H1 (cell line): Measurements from ENCODE around the gene CYP11A1.

Experiments used
- BCL11A ChIP-seq, 2 experiments: IDR thresholded peaks; one replicate each; pipeline ENCODE4 v1.6.1; 2011; ENCODE audit warnings: low read depth in 2 of 2, low read length in 2 of 2, mild to moderate bottlenecking in 2 of 2
- CEBPB ChIP-seq: IDR thresholded peaks from 2 replicates; pipeline ENCODE4 v1.6.1; 2012; ENCODE audit warnings: low read depth, low read length
- CHD1 ChIP-seq: IDR thresholded peaks from 2 replicates; pipeline ENCODE4 v1.6.1; 2012; ENCODE audit warnings: low read depth, low read length, improper control_type of control experiment
- CHD2 ChIP-seq: IDR thresholded peaks from 2 replicates; pipeline ENCODE4 v1.6.1; 2012; ENCODE audit warnings: low read length, improper control_type of control experiment
- CTCF ChIP-seq, 3 experiments: IDR thresholded peaks; 1 replicate in 2 of 3; 2 replicates in 1 of 3; pipeline versions ENCODE4 v1.5.1 to v1.6.1; 2011; ENCODE audit warnings: low read length in 3 of 3, mild to moderate bottlenecking in 3 of 3, inconsistent platforms in 2 of 3, low read depth in 1 of 3, moderate library complexity in 1 of 3; ENCODE audit not compliant: insufficient read depth in 1 of 3; ENCODE audit errors: control extremely low read depth in 1 of 3
- EP300 ChIP-seq, 2 experiments: IDR thresholded peaks; 1 replicate in 1 of 2; 2 replicates in 1 of 2; pipeline ENCODE4 v1.6.1; 2011 to 2012; ENCODE audit warnings: low read depth in 2 of 2, low read length in 2 of 2, mild to moderate bottlenecking in 2 of 2, borderline replicate concordance in 1 of 2, inconsistent platforms in 1 of 2, moderate library complexity in 1 of 2
- EZH2 ChIP-seq: fragments of 200-600 bp; sonication (generic); IDR thresholded peaks from 2 replicates; pipeline ENCODE4 v1.7.1; 2012; ENCODE audit warnings: low read depth, mild to moderate bottlenecking, moderate library complexity, low read length, inconsistent platforms; ENCODE audit not compliant: severe bottlenecking
- POLR2A ChIP-seq, 2 experiments: IDR thresholded peaks; 1 replicate in 1 of 2; 2 replicates in 1 of 2; pipeline ENCODE4 v1.6.1; 2011; ENCODE audit warnings: low read depth in 2 of 2, low read length in 2 of 2, mild to moderate bottlenecking in 2 of 2; ENCODE audit errors: control extremely low read depth in 1 of 2
- RNF2 ChIP-seq: fragments of 200-900, 300-1000 bp; sonication (generic); IDR thresholded peaks from 2 replicates; pipeline ENCODE4 v1.7.1; 2016; ENCODE audit warnings: borderline replicate concordance, low read depth, mild to moderate bottlenecking, antibody characterized with exemption, low read length; ENCODE audit not compliant: poor library complexity, severe bottlenecking; ENCODE audit errors: missing control alignments
- SP1 ChIP-seq: IDR thresholded peaks from 2 replicates; pipeline ENCODE4 v1.6.1; 2011; ENCODE audit warnings: low read depth, low read length
- SRF ChIP-seq: IDR thresholded peaks from 2 replicates; pipeline ENCODE4 v1.6.1; 2011; ENCODE audit warnings: mild to moderate bottlenecking, low read depth, low read length, moderate library complexity
- YY1 ChIP-seq: IDR thresholded peaks from 2 replicates; pipeline ENCODE4 v1.6.1; 2011; ENCODE audit warnings: low read depth, mild to moderate bottlenecking, low read length
- ZNF274 ChIP-seq: IDR thresholded peaks from 2 replicates; pipeline ENCODE4 v1.7.0; 2012; ENCODE audit warnings: low read length, borderline replicate concordance; ENCODE audit errors: extremely low read depth

GRCh38 chr15:74378848-74379247 is 11.4 kb upstream of the CYP11A1 start:
- TF ChIP-seq EZH2 (no peak), BCL11A (IDR thresholded peaks at IDR 0.05; ENCODE audit: low read depth in 2 of 2, low read length in 2 of 2) (no peak), SP1 (no peak), CTCF (IDR thresholded peaks at IDR 0.05; ENCODE audit: control extremely low read depth in 1 of 3, insufficient read depth in 1 of 3, low read depth in 1 of 3, low read length in 3 of 3) (no peak), CEBPB (no peak), RNF2 (no peak), CHD2 (no peak), POLR2A (IDR thresholded peaks at IDR 0.05; ENCODE audit: control extremely low read depth in 1 of 2, low read depth in 2 of 2, low read length in 2 of 2) (no peak), CHD1 (no peak), EP300 (IDR thresholded peaks at IDR 0.05; ENCODE audit: borderline replicate concordance in 1 of 2, low read depth in 2 of 2, low read length in 2 of 2) (no peak), ZNF274 (no peak), YY1 (no peak), SRF (no peak)
